OCI-LY1 (cell line): ENCODE data around the gene ZNF618.

Experiments used
- H2AFZ ChIP-seq: fragments of 200-600 bp; sonication (generic), shearing (Covaris generic); 2 replicates; pipeline ENCODE4 v1.6.0; 2014; ENCODE audit warnings: antibody characterized with exemption, mild to moderate bottlenecking, low read length
- H3F3A ChIP-seq: fragments of 200-600 bp; sonication (generic), shearing (Covaris generic); 2 replicates; pipeline ENCODE4 v1.6.0; 2014; ENCODE audit warnings: mild to moderate bottlenecking, antibody characterized with exemption, low read length, moderate library complexity; ENCODE audit not compliant: insufficient read depth
- H3K27ac ChIP-seq: fragments of 200-600 bp; sonication (generic); 2 replicates; pipeline ENCODE4 v1.5.1; 2014; ENCODE audit warnings: low read length, mixed run types, mild to moderate bottlenecking, low read depth; ENCODE audit not compliant: poor library complexity, severe bottlenecking
- H3K27me3 ChIP-seq: fragments of 200-600 bp; sonication (generic); 2 replicates; pipeline ENCODE4 v1.6.0; 2014; ENCODE audit warnings: antibody characterized with exemption, mild to moderate bottlenecking, low read length, moderate library complexity; ENCODE audit not compliant: insufficient read depth
- H3K36me3 ChIP-seq: fragments of 200-600 bp; sonication (generic); 2 replicates; pipeline ENCODE4 v1.6.1; 2014; ENCODE audit warnings: mild to moderate bottlenecking, antibody characterized with exemption, low read length, moderate library complexity, mixed read lengths; ENCODE audit not compliant: insufficient read depth
- H3K4me1 ChIP-seq: fragments of 200-600 bp; sonication (generic); 2 replicates; pipeline ENCODE4 v1.5.1; 2014; ENCODE audit warnings: mild to moderate bottlenecking, low read length, moderate library complexity; ENCODE audit not compliant: insufficient read depth, severe bottlenecking
- H3K4me2 ChIP-seq: fragments of 200-600 bp; sonication (generic), shearing (Covaris generic); 2 replicates; pipeline ENCODE4 v1.6.1; 2014; ENCODE audit warnings: low read length
- H3K4me3 ChIP-seq: fragments of 200-600 bp; sonication (generic); 2 replicates; pipeline ENCODE4 v1.5.1; 2014; ENCODE audit warnings: low read length, low read depth, mild to moderate bottlenecking, mixed read lengths; ENCODE audit not compliant: poor library complexity, severe bottlenecking
- H3K79me2 ChIP-seq: fragments of 200-600 bp; shearing (Covaris generic); 2 replicates; pipeline ENCODE4 v1.6.1; 2016; ENCODE audit warnings: mixed run types, low read length, mixed read lengths; ENCODE audit not compliant: insufficient read depth
- H3K9ac ChIP-seq: fragments of 200-600 bp; sonication (generic), shearing (Covaris generic); 2 replicates; pipeline ENCODE4 v1.6.1; 2014; ENCODE audit warnings: mild to moderate bottlenecking, low read length, mixed read lengths
- H3K9me2 ChIP-seq: fragments of 200-600 bp; sonication (generic), shearing (Covaris generic); 2 replicates; pipeline ENCODE4 v1.6.1; 2014; ENCODE audit warnings: low read depth, mild to moderate bottlenecking, low read length, mixed read lengths
- H3K9me3 ChIP-seq: fragments of 200-600 bp; shearing (Covaris generic); 2 replicates; pipeline ENCODE4 v1.6.1; 2014; ENCODE audit warnings: low read length, mixed read lengths
- H4K20me1 ChIP-seq: fragments of 200-600 bp; sonication (generic), shearing (Covaris generic); 2 replicates; pipeline ENCODE4 v1.6.0; 2016; ENCODE audit warnings: mild to moderate bottlenecking, low read length; ENCODE audit not compliant: insufficient read depth
- CTCF ChIP-seq: fragments of 200-600 bp; sonication (generic), shearing (Covaris generic); IDR thresholded peaks from 2 replicates; pipeline ENCODE4 v1.5.1; 2017; ENCODE audit warnings: mild to moderate bottlenecking, antibody characterized with exemption, low read length, moderate library complexity, mixed read lengths
- EZH2 ChIP-seq: fragments of 200-600 bp; sonication (generic), shearing (Covaris generic); IDR thresholded peaks from 2 replicates; pipeline ENCODE4 v1.8.0; 2017; ENCODE audit warnings: borderline replicate concordance, mixed run types, mild to moderate bottlenecking, antibody characterized with exemption, low read length, moderate library complexity, mixed read lengths

The ZNF618 gene

GRCh38 chr9:113888976-113889375 is 12.9 kb downstream of the ZNF618 start:
- H3K4me3 ChIP-seq = no peak overlapping the region
- TF ChIP-seq EZH2 (no peak), CTCF (no peak)
- no peaks in the 10 kb centered on the region for H3K9me3 ChIP-seq
- H3K27ac ChIP-seq = no peak overlapping the region
- H3K27me3 ChIP-seq = no peaks in the 10 kb centered on the region; the same call in none of the 2 replicates
- H3K79me2 ChIP-seq = no peaks in the 10 kb centered on the region
- H2AFZ ChIP-seq = no peak overlapping the region
- H4K20me1 ChIP-seq = no peaks in the 10 kb centered on the region
- H3F3A ChIP-seq = no peaks in the 10 kb centered on the region
- H3K36me3 ChIP-seq = no peaks in the 10 kb centered on the region
- H3K4me1 ChIP-seq = no peaks in the 10 kb centered on the region
- no peak overlapping the region for H3K4me2 ChIP-seq
- no peak overlapping the region for H3K9ac ChIP-seq
- H3K9me2 ChIP-seq = no peaks in the 10 kb centered on the region

- no peak overlapping the region for H3K27ac ChIP-seq
- H3F3A ChIP-seq = no peaks in the 10 kb centered on the region
- no peak overlapping the region for H2AFZ ChIP-seq
- no peak overlapping the region for H3K9ac ChIP-seq
- no peak overlapping the region for H3K4me3 ChIP-seq
- H3K36me3 ChIP-seq = no peaks in the 10 kb centered on the region
- no peak overlapping the region for H3K4me2 ChIP-seq
- no peaks in the 10 kb centered on the region for H4K20me1 ChIP-seq
- H3K27me3 ChIP-seq = no peaks in the 10 kb centered on the region; the same call in none of the 2 replicates
- TF ChIP-seq EZH2 = no peak
- no peak for TF ChIP-seq CTCF
- H3K4me1 ChIP-seq = no peaks in the 10 kb centered on the region
- H3K79me2 ChIP-seq = no peaks in the 10 kb centered on the region
- no peaks in the 10 kb centered on the region for H3K9me2 ChIP-seq
- H3K9me3 ChIP-seq = no peaks in the 10 kb centered on the region
These were observed 14.6 kb downstream of the ZNF618 start for GRCh38 chr9:113890704-113891103.

GRCh38 chr9:113892861-113893491 is 16.9 kb downstream of the ZNF618 start:
- H2AFZ ChIP-seq = no peak overlapping the region
- no peaks in the 10 kb centered on the region for H3K4me1 ChIP-seq
- H3K27ac ChIP-seq = no peak overlapping the region
- no peaks in the 10 kb centered on the region for H4K20me1 ChIP-seq
- TF ChIP-seq EZH2 (no peak), CTCF (no peak)
- H3F3A ChIP-seq = no peaks in the 10 kb centered on the region
- H3K4me2 ChIP-seq = no peak overlapping the region
- H3K9me3 ChIP-seq = no peaks in the 10 kb centered on the region
- H3K27me3 ChIP-seq = no peaks in the 10 kb centered on the region; the same call in none of the 2 replicates
- no peaks in the 10 kb centered on the region for H3K79me2 ChIP-seq
- no peaks in the 10 kb centered on the region for H3K36me3 ChIP-seq
- no peak overlapping the region for H3K4me3 ChIP-seq
- no peak overlapping the region for H3K9ac ChIP-seq
- no peaks in the 10 kb centered on the region for H3K9me2 ChIP-seq
